ENCODE measurements around the gene CCDC134.

DNA sequence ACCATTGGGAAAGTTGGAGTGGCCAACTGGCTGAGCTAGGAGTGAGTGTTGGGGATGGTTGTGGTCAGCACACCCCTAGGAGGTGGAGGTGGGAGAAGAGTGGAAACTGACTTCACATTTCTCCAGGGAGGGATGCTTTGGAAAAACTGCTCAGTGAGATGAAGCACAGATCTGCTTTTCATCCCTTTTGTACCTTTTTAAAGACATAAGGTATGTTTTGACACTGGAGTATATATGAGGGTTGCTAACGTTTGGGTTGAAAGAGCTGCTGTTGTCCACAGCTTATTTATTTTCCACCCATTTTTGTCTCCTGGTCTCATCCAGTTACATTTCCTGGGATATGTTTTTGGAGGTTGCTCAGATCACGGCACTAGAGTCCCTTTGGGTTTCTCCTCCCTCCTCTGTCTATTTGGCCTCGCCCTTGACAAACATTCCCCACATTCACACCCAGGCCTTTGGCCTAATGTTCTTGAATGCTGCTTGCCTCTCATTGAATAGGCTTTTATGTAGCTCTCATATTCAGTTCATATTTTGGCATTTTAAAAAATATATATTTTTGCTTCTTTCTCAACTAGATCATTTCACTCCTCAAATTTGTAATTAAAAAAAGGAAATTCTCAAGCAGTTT is 40.7 kb downstream of the CCDC134 start:
- no peak for TF ChIP-seq CTCF (IDR thresholded peaks at IDR 0.05; ENCODE audit: low read length)
- TF ChIP-seq EZH2 (IDR thresholded peaks at IDR 0.05; ENCODE audit: borderline replicate concordance, low read length) = no peak
